COLO668 (cell line): ENCODE results near the gene PDGFD.

Source experiments
- DNase-seq: peaks from one replicate; lab custom pipeline; 2025; ENCODE audit not compliant: unreplicated experiment; lab: John Stamatoyannopoulos, UW

The PDGFD gene

GRCh38 chr11:104005234-104005855 is 158.6 kb downstream of the PDGFD start:
- DNase-seq, result no peak

- DNase-seq, result no peak
Measured at GRCh38 chr11:104003491-104003890, 160.5 kb downstream of the PDGFD start.

DNA sequence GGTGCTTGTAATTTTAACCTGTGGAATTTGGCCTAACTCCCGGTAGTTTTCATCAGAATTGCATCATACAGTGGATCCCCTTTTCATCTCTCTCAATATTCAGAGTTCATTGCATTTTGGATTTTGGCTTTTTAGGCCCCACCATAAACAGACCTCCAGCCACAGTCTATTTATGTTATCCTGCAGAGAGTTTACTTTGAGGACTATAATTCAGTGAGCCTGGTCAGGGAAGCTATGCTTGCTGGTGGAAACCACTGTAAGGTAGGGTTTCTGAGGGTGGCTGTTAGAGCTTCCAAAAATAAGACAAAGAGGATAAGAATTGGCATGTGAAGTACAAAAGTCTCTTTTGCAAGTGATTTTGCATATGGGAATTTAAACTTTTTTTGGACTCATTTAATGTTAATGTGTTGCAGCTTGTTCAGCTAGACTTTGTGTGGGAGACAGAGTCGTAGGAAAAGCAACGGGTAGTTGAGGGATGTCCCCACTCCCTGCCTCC is 162.3 kb downstream of the PDGFD start:
- no peak for DNase-seq

DNA sequence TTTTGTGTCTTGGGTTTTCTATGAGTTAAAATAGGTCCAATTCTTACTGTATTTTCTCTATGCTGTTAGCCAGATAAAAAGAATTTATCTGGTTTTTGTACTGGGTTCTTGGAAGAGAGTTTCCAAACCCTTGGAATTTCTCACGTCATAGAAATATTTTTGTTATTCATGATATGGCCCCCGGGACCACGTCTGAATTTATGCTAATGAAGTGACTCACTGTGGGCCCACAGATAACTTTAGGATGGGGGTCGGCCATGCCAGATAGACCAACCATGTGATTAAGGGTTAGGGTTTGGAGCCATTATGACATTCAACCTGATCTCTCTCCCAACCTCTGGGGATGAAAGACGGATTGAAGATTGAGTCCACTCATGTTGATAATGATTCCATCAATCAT is 163.1 kb downstream of the PDGFD start:
- DNase-seq, result no peak

DNA sequence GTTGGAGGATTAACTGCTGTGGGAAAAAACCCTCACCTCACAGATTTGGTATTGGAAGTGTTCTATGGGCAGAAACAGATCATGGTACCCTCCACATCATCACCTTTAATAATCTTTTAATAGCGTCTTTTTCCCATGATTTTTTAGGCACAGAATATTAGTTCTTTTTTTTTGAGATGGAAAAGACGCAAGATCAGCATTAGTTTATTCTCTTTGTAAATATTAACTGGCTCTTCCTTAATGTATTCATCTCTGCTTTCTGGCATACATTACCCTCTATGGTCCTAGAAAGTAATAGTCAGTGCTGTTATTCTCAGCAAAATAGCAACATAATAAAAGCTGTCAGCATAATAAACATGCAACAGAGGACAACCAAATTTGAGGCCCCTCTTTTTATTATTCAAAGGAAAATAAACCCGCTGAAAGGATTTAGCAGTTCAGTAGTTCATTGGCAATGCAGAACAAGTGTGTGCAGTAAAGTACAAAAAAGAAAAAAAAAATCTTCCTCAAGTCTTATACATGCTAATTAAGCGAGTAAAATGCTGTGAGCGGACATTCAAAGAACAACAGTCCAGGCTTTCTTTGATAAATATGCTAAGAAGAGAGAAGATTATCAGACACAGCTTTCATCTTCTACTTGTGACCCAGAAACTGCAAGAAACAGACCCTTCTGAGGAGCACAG is 165.0 kb downstream of the PDGFD start:
- no peak for DNase-seq

GRCh38 chr11:103997082-103997481 is 166.9 kb downstream of the PDGFD start:
- DNase-seq, result no peak

DNA sequence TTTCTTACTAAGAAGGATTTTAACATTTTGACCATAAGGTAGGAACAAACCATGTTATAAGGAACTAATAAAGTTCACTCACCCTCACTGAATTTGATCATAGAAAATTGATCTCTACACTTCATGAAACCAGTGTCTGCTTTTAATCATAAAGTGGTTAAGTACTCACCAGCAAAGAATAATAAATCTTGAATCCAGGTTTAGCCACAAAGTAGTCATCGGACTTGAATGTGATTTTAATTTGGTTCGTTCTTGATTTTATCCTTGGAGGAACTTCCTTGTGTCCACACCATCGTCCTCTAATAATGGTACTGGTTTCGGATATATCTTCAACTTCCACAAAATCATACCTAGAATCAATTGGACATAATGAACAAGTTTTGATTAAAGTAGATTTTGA is 168.1 kb downstream of the PDGFD start:
- DNase-seq, result no peak

GRCh38 chr11:103994518-103994917 is 169.4 kb downstream of the PDGFD start:
- DNase-seq, result no peak

DNA sequence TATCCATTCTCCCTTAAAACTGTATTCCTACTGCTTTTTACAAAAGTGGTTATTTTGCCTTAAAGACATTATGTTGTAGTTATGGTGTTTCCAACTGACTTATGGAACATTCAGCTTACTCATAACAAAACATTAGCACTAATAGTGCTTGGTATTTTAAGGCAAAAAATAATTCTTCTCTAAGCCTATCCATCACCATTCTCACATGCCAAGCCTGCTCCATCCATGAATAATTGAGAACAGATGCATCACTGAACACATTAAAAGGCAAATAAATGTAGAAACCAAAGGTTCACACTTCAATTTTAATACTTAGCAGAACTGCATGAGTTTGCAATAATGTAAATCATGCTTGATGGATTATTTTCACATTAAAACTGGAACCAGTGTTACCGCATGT is 169.9 kb downstream of the PDGFD start:
- DNase-seq, result no peak

DNA sequence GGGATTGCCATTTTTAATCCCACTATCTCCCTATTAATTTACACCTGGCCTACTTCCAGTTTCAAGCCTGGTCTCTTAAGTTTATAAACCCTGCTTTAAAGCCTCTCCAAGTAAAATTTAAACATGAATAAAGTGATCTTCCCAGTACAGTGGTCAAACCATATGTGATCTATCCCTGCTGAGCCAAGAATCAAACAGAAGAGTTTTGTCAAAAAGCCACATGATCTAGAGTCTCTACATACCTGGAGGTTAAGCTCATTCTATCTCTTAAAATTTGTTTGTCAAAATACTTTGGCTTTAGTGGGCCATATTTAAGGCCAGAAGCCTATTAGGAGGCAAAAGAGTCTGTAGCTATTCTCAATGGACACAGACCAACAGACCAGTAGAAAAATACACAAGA is 170.4 kb downstream of the PDGFD start:
- no peak for DNase-seq

DNA sequence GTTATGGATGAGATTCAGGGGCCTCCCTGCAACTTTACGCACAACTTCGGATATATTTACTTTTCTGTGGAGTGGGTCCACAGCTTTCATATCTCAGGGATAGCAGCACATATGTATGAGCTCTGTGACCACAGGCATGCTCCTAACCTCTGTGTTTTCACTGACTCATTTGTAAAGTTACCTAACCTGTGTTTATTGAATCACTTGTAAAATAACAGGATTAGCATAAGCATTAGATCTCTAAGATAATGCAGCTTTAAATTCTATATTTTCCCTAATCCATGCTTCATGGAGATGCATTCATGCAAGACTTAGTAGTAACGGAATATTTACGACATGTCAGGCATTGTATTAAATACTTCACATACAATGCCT is 175.4 kb downstream of the PDGFD start:
- no peak for DNase-seq

GRCh38 chr11:103987629-103988594 is 176.0 kb downstream of the PDGFD start:
- no peak for DNase-seq

DNA sequence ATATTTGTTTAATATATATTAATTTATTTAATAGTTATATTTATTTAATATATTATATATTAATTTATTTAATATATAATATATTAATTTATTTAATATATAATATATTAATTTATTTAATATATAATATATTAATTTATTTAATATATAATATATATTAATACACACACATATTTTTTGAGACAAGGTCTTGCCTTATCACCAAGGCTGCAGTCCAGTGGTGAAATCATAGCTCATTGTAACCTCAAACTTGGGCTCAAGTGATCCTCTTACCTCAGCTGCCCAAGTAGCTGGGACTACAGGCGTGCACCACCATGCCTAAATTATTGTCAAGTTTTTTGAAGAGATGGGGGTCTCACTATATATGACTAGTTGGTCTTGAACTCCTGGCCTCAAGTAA is 178.9 kb downstream of the PDGFD start:
- no peak for DNase-seq

- DNase-seq, result no peak
Measured at GRCh38 chr11:103980108-103980507, 183.8 kb downstream of the PDGFD start.

DNA sequence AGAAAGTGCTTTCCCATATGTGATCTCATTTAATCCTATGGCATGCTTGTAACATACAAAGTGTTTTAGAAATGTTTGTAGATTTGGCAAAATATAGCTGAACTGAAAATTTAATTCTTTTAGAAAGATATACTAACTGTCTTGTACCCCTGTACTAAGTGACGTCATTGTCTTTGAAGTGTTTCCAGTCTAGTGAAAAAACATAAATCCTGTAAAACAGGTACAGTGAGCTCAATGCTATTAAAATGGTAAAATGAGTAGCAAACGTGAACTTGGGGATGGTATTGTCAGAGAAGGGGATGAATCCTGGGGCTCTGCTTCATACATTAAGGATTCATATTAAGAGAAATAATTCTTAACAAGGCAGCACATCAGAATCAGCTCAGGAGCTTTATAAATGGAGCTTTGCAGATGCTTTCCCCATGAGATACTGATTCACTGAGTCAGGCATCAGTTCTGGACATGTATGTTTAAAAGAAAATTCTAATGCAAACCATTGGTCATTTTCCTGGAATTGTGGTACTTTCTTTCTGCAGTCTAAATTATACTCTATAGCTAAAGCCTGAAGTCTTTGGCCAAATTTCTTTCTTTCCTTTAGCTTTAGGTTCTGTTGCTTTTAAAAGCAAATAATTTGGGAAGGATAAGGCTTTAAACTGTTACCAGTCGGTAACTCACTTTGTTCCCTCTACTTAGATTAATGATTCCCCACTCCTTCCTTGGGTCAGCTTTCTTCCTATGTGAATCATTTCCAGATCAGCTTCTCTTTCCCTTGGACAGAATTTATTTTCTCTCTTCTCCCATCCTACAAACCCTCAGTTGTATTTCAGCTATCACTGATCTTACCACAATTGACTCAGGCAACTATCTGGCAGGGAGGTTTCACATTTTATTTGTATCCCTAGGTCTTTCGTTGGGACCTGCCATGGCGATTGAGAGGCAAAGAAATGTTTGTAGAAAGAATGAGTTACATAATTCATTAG is 185.0 kb downstream of the PDGFD start:
- no peak for DNase-seq

DNA sequence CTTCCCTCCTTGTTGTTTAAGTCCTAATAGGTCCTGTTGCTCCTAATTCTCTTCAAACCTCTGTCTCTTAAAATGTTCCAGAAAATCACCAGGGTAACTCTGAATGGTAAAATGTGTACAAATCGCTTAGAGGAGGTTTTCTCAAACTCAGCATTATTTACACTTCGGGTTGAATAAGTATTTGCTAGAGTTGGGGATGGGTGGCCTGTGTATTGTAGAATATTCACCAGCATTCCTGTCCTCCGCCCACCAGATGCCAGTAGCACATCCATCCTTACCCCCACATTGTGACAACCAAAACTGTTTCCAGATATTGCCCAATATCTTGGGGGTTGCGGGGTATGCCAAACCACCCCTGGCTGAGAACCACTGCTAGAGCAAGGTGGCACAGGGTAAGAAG is 191.9 kb downstream of the PDGFD start:
- DNase-seq, result no peak

GRCh38 chr11:103970701-103971249 is 193.2 kb downstream of the PDGFD start:
- DNase-seq, result no peak

DNA sequence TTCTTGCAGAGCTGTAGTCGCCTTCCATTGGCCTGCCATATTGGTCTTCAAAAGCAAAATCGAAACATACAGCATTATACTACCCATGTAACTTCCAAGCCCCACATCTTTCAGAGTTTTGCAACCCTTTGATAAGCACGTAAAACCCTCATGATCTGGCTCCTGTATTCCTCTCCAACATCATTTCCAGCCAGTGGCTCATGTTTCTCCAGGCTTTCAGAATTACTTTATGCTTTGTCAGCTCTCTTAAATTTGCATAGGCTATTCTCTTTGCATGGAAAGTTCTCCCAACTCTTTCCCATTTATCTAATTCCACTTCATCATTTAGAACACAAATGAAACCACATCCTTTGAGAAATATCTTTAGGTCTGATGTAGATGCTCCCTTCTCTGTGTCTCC is 195.3 kb downstream of the PDGFD start:
- no peak for DNase-seq

DNA sequence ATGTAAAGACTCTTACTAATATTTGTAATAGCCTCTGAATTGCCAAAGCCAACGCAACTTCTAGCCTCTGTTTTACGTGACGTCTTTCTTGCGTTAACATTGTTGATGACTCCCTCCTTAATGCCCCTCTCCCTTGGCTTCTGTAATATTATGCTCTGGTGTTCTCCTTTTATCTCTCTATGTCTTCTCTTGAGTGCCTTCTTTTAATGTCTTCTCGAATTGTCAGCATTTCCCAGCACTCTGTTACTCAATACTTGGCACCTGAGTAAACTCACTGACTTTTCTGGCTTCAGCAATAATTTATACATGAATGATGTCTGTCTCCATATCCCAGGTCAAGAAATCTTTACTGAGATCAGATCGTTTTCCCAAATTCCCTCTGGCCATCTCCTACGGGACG is 196.0 kb downstream of the PDGFD start:
- DNase-seq, result no peak

DNA sequence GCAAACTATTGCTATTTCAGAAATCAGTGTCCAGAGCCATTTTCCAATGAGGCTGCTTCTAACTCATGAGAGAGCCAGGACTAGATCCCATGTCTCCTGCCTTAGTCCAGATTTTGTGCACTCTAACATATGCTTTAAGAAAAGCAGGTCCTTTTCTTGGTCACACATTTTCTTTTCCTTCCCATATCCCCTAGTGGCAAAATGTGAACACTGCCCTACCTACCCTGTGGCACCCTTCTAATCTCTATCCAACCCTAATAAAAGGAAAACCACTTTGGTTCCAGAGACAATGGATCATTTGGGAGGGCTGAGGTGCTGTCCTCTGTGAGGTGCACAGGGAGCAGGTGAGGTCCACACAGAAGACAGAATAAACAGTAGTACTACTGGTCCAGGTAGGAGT is 199.6 kb downstream of the PDGFD start:
- no peak for DNase-seq
